CD4-positive, alpha-beta T cell treated with Interleukin-17A for 4 hours (primary cell): ENCODE results near the gene TGFB1.
"Not testable (repeated sequence)": the region's sequence is repeated elsewhere in the genome, so short reads cannot be mapped to it uniquely, and the experiment has no call there.

Experiments used
- DNase-seq: peaks from one replicate; pipeline ENCODE4 v3.0.0-alpha.2; 2020; ENCODE audit warnings: mixed read lengths

The TGFB1 gene

GRCh38 chr19:41298348-41298964 is 55.3 kb downstream of the TGFB1 start:
- DNase-seq: peak; percentile 41

DNA sequence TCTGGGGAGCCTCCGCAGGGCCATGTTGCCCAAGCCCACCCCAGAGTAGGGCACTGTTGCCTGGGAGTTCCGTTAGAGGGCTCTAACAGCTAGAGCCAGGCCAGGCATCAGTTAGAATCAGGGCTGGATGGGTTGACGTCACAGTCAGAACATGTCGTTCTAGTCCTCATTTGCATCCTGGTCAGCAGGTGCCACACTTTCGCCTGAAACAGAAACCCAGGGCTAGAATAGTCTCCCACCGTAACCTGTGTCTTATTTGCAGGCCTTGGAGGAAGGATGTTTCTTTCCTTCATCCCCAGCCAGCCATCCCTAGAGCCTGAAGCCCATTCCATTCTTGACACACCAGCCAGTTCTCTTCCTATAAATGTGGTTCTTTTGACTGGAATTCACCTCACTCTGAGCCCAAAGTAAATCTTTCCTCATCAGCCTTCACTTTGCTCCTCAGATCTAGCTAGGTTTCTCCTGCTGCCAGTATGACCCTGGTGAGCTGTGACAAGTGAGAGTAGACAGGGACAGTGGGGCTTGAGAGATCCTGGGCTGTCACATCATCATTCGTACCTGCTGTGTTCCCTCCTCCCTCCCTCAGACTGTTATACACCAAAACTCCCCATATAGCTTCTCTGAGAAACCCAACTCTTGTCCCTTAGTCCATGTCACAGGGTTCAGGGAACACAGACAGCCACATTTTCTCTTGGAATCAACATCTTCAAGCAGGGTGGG is 55.9 kb downstream of the TGFB1 start:
- DNase-seq: no peak

- DNase-seq: no peak
These were observed 57.3 kb downstream of the TGFB1 start for GRCh38 chr19:41296433-41296871.

DNA sequence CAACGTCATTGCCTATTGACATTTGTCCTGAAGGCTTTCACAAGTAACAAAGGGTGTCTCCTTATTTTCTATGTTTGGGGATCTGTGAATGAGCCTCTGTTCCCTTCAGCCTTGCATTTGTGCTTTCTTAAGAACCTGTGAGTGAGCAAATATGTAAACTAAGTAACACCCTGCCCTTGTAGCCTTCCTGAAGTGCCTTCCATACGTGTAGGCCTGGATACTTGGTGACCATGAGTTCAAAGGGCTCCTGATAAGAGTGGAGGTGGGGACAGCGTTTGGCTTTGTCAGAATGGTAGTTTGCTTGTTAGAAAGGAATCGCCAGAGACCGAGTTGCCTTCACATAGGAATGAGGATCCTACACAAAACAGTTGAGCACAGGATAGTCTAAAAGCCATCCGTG is 58.2 kb downstream of the TGFB1 start:
- no peak for DNase-seq

- no peak for DNase-seq
These were observed 59.3 kb downstream of the TGFB1 start for GRCh38 chr19:41294393-41294792.

DNA sequence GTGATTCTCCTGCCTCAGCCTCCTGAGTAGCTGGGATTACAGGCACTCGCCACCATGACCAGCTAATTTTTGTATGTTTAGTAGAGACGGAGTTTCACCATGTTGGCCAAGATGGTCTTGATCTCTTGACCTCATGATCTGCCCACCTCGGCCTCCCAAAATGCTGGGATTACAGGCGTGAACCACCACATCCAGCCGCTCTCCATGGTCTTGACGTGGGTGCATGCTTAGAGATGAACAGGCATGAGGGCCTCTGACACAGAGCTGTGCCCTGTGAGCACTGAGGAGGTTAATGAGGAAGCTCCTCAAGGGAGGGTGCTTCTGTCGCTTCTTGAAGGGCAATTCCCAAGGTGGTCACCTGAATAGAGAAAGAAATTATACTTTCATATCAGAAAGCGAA is 63.9 kb downstream of the TGFB1 start:
- not testable (repeated sequence) for DNase-seq

GRCh38 chr19:41288673-41289530 is 64.8 kb downstream of the TGFB1 start:
- no peak for DNase-seq
